Activated naive CD4-positive, alpha-beta T cell (primary cell): ENCODE results near the gene AOPEP.

Source experiments
- DNase-seq, 4 experiments: peaks; one replicate each; lab custom pipeline; 2025; lab: John Stamatoyannopoulos, UW

AOPEP gene

GRCh38 chr9:95062596-95063065, 336.1 kb downstream of the AOPEP start:
- no peak for DNase-seq

DNA sequence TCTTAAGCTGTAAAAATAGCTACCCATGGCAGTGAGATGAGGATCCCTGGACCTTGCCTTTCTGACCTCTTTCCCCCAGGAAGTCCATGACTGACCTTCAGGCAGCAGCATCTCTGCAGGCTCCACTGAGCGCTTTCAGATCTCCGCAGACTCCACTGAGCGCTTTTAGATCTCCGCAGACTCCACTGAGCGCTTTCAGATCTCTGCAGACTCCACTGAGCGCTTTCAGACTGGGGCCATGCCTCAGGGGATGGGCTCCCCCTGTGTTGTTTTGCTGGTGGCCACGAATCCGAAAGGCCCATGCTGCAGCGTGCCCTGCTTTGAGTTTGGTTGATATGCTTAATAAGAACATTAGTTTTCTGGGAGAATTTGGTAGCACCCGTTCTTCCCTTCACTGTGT, 336.8 kb downstream of the AOPEP start:
- no peak for DNase-seq

DNA sequence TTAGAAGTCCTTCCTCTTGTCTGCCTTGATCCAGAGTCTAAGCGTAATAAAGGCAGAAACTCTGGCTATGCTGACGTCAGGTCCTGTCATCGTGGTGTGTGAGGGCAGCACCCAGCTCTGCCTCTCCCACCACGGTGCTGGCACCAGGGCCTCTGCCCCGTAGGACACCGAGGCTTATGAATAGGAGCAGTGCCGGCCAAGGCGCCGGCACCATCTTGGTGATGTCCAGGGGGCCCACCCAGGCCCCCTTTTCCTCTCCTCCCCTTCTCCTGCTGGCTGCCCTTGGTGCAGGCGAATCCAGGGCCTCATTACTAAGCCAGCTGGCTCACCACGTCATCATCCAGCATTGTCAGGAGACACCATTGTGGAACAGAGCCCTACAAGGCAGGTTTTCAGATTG, 338.7 kb downstream of the AOPEP start:
- DNase-seq: no peak

- no peak for DNase-seq
Observed at GRCh38 chr9:95067057-95067456, 340.6 kb downstream of the AOPEP start.

GRCh38 chr9:95067897-95068296, 341.4 kb downstream of the AOPEP start:
- DNase-seq: no peak

- no peak for DNase-seq
Observed at GRCh38 chr9:95070549-95071021, 344.1 kb downstream of the AOPEP start.

GRCh38 chr9:95071450-95071849, 345.0 kb downstream of the AOPEP start:
- no peak for DNase-seq

- DNase-seq: no peak
Observed at GRCh38 chr9:95071925-95072324, 345.4 kb downstream of the AOPEP start.

DNA sequence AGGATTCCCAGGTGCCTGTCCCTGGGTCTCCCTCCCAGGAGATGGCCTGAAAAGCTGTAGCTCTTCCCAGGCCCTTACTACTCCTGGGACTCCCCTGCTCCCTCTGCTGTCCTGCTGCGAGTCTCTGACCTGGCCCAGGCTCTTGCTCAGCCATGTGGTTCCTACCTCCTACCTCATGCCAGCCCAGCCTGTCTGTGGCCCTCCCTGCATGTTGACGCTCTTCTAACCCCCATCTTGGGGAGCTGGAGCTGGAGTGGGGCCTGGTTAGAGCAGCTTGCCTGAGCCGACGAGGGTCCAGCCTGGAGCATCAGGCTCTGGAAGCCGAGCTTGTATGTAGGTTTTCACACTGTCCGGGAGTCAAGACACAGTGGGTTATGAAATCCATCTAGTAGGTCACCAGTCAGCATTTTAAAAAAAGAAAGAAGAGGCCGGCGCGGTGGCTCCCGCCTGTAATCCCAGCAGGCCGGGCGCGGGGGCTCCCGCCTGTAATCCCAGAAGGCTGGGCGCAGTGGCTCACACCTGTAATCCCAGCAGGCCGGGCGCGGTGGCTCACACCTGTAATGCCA, 346.6 kb downstream of the AOPEP start:
- DNase-seq: no peak

GRCh38 chr9:95073918-95074317, 347.4 kb downstream of the AOPEP start:
- DNase-seq: no peak

DNA sequence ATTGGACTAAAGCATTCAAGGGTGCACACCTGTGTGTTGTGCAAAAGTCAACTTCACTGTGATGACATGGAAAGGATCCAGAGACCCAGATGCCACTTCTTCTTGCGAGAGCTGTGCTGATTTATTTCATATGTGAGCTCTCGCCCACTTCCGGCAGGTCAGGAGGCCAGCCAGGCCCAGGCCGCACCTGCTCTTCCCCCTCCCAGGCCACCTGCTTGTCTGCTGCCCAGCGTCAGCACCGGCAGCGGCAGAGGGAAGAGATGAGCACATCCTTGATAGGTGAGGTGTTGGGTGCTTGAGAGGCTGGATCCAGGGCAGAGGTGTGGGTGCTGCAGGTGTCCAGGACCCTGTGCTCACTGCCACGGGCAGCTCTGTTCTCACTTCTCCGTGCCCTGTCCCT, 348.1 kb downstream of the AOPEP start:
- DNase-seq: no peak

DNA sequence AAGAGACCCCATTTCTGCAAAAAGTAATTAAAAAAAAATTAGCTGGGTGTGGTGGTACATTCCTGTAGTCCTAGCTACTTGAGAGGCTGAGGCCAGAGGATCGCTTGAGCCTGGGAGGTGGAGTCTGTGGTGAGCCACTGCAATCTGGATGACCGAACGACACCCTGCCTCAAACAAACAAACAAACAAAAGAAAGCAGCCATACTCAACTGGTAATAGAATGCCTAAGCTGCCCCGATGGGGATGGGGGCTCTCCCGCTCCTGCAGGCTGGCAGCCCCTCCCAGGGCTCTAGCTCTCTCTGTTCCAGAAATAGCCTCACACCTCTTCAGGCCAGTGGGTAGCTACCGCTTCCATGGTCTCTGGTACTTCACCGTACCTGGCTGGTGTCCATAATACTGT, 349.2 kb downstream of the AOPEP start:
- no peak for DNase-seq

- DNase-seq: no peak
Observed at GRCh38 chr9:95076696-95077052, 350.2 kb downstream of the AOPEP start.

DNA sequence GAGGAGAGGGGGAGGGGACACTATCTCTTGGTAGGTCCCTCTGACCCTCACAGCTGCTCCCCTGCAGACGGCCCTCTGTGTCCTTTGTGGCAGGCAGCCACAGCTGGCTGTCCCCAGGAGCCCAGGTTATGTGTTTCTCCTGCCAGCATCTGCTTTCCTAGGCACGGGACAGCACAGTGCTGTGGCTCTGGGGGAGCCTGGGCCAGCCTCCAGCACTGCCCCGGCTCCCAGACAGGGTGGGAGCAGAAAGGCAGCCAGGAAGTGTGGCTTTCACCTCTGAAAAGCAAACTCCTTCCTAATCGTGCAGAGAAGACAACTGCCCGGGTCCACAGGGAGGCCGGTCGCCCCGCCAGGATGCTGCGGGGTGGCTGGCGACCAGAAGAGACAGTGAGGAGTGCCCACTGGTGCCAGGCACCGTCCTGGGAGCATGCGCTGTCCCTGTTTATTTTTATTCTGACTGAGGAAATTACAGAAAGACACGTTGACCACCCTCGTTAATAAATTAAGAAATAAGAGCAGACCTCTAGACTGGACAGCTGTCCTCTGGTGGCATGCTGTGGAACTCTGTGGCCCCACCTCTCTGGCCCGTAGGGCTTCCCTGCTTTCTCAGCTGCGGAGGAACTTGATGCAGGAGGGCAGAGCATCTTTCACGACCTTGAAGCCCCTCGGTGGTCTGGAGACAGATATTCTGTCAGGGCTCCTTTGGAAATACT, 350.7 kb downstream of the AOPEP start:
- no peak for DNase-seq

- no peak for DNase-seq
Observed at GRCh38 chr9:95077766-95078370, 351.4 kb downstream of the AOPEP start.

DNA sequence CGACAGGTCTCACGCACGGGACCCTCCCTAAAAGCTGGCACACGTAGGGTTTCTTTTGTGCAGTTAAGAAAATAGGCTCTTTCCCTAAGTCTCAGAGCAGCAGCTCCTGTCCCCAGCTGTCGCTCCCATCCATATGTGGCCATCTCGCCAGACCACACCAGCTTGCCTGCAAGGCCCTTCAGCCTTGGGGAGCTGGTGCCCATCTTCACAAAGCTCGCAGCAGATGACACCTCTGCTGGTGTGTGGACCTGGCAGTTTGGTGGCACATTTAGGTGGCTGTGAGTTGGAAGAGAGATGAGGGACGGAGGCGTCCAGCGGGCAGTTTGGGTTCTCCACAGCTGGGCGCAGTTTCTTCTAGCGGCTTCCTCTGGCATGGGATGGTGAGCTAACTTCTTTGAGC, 352.0 kb downstream of the AOPEP start:
- no peak for DNase-seq

DNA sequence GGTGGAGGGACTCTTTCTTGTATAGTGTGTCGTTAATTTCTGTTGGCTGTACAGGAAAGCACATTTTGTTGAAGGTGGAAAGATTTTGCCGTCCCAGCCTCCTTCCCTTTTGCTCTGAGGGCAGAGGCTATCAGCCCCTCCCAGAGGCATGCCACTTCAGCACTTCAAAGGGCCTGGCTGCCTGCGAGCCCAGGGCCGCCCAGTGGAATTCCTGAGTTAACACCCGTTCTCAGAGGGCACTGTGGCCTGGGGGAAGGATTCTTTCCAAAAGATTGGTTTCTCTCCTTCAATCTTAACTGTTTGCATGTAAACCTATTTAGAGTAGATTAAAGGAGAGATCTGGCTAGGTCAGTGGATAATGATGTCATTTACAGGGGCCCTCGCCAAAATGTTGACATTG, 352.4 kb downstream of the AOPEP start:
- no peak for DNase-seq

- no peak for DNase-seq
Observed at GRCh38 chr9:95079461-95079860, 353.0 kb downstream of the AOPEP start.

DNA sequence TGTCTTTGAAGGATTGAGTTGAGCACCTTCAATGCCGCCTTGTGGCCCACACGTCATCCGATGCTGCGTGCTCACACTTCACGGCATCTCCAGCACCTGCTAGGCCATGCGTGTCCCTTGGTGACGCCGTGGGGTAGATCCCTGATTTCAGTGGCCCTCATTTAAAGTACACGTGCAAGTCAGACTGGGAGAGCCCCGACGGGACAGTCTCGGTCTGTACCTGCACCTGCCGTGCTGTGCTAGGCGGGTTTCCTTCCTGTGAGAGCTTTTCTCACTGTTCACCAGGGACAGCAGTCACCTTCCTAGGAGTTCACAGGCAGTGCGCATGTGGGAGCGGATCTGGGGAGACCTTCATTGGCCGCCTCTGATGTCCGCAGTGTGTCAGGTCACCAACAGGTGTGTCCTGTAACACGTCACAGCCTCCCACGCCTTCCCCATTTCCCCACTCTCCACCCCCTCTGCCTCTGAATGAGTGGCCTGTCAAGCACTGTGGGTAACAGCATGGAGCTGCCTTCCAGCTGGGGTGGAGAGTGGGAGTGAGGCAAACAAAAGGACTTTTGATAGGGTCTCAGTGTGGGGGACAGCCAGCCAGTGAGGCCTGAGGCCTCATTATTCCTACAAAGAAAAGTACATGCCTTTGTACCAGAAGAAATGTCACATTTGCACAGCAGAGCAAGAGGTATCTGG, 354.6 kb downstream of the AOPEP start:
- no peak for DNase-seq

DNA sequence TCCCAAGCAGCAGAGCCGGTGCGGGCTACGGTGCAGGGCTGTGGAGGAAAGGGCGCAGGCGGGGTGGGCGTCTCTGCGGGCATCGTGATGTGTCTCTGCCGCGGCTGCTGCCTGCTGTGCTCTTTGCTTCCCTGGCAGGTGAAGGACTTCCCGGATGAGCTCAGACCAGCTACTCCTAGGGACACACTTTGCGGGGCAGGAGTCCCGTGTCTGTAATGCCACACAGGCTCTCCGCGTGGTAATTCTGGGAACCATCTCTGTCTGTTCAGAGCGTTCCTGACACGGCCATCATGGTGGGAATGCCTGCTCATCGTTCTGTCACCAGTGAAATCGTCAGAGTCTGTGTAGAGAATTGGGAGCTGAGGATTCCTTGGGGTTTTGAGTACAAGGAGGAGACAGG, 355.5 kb downstream of the AOPEP start:
- DNase-seq: no peak

- no peak for DNase-seq
Observed at GRCh38 chr9:95082401-95083084, 356.0 kb downstream of the AOPEP start.

DNA sequence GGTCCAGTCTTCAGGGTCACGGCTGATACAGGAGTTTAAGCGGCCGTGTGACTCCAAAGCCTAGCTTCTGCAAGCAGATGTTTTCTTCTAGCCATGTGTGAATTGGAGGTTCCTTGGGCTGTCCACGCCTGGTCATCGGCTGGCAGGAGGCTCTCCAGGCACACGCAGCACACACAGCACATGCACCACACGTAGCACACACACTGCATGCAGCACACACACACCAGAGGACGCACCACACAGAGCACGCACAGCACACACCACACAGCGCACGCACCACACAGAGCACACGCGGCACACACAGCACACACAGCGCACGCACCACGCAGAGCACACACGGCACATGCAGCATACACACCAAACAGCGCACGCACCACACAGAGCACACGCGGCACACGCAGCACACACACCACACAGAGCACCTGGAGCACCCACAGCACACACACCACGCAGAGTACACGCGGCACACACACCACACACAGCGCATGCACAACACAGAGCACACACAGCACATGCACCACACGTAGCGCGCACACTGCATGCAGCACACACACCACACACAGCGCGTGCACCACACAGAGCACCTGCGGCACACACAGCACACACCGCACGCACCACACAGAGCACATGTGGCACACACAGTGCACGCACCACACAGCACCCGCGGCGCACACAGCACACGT, 356.7 kb downstream of the AOPEP start:
- DNase-seq: no peak
